HT1080 (cell line): Measurements from ENCODE around the gene MUC2. TPM values are rescaled to one million over a fixed set of nuclear protein-coding genes. Genes with fewer than 3 reads are reported as not detected.

ENCODE experiments used
- DNase-seq: peaks from one replicate; pipeline ENCODE4 v3.0.0-alpha.2; 2015; ENCODE audit warnings: low read depth
- polyA plus RNA-seq, 2 experiments: library from polyadenylated mRNA; depleted of rRNA; stranded (reverse); fragments of >200 nt; gene quantifications; 2 replicates each; pipeline ENCODE4 v1.2.3, GENCODE V29; 2015
- total RNA-seq: library from RNA; depleted of rRNA; stranded (reverse); fragments of >200 nt; shearing (Covaris generic); gene quantifications from 2 replicates; pipeline ENCODE4 v1.2.3, GENCODE V29; 2014; rRNA removed

The MUC2 gene
- total RNA-seq = not detected in 2 replicates
- not detected in 2 replicates for polyA plus RNA-seq (2015; cell fraction: cytosol; rRNA removed)
- 0.01 TPM in 1 of 2 replicates, not detected in the other for polyA plus RNA-seq (2015; cell fraction: nucleus; rRNA removed)

GRCh38 chr11:1074244-1075221, at the start of gene MUC2:
Gene MUC2 (plus strand): TSS chr11:1074874.
- DNase-seq = no peak

GRCh38 chr11:1025410-1026162, 49.1 kb upstream of the MUC2 start:
- DNase-seq = peak; percentile 26

DNA sequence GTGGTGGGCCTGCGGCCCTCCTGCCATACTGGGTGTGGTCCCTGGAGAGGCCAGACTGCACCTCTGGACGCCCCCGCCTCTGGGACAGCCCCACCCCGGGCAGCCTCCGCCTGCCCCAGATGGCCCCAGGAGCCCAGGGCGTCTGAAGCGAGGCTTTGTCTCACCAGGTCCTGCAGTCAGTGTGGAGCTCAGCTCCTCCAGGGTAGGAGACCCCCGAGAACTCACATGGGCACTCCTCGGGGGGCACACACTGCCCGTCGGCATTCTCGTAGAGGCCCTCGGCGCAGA, 48.6 kb upstream of the MUC2 start:
- DNase-seq = no peak

GRCh38 chr11:1026641-1027482, 47.8 kb upstream of the MUC2 start:
- DNase-seq = no peak

GRCh38 chr11:1027483-1028290, 47.0 kb upstream of the MUC2 start:
- no peak for DNase-seq

- no peak for DNase-seq
Observed at GRCh38 chr11:1028291-1028540, 46.5 kb upstream of the MUC2 start.

DNA sequence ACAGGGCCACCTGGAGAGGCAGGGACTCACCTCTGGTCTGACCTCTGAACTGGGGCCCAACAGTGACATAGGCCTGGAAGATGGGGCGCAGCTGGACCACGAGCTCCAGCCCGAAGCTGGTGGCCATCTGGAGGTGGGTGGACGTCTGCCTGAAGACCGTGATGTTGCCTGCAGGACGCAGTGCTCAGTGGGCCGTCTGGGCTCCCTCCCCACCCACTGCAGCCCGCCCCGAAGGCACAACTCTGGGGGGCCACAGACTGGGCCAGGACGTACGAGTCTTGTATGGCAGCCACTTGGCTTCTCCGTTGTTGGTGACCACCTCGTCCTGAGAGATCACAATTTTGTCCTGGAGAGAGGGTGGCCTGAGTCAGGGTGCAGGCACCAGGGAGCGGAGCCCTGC, 46.1 kb upstream of the MUC2 start:
- no peak for DNase-seq

DNA sequence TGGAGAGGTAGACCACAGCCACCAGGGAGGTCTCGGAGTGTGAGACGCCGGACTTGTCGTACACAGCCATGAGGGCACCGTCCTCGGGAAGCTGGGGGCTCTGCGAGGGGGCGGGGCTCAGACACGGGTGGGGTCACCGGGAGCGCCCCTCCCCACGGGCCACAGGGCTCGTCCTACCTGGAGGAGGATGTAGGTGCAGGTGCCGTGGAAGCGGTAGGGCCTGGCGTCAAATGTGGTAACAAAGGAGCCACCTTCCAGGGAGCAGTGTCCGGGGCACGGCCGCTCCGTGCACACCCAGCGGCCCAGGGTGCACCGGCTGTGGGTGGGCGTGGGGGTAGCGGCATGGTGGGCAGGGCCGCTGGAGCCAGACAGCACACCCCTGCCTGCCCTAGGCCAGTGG, 45.6 kb upstream of the MUC2 start:
- DNase-seq = no peak

- no peak for DNase-seq
Observed at GRCh38 chr11:1029654-1030053, 45.0 kb upstream of the MUC2 start.

GRCh38 chr11:1030086-1030485, 44.6 kb upstream of the MUC2 start:
- DNase-seq = no peak

DNA sequence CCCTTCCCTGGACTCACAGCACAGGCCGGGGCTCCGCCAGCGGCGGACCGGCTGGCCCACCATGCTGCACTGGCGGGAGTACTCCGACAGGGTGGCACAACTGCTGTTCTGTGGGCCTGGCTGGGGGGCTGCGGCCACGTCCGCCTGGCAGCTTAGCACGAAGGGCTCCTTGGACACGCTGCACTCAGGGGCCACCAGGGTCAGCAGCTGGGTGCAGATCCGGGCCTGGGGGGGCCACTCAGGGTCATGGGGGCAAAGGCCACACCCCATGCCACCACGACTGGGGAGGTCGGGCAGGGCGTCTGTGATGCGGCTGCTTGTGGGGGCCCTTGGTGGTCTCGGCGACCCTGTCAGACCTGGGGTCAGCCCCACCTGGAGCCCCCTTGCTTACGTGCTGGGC, 44.1 kb upstream of the MUC2 start:
- DNase-seq = no peak

DNA sequence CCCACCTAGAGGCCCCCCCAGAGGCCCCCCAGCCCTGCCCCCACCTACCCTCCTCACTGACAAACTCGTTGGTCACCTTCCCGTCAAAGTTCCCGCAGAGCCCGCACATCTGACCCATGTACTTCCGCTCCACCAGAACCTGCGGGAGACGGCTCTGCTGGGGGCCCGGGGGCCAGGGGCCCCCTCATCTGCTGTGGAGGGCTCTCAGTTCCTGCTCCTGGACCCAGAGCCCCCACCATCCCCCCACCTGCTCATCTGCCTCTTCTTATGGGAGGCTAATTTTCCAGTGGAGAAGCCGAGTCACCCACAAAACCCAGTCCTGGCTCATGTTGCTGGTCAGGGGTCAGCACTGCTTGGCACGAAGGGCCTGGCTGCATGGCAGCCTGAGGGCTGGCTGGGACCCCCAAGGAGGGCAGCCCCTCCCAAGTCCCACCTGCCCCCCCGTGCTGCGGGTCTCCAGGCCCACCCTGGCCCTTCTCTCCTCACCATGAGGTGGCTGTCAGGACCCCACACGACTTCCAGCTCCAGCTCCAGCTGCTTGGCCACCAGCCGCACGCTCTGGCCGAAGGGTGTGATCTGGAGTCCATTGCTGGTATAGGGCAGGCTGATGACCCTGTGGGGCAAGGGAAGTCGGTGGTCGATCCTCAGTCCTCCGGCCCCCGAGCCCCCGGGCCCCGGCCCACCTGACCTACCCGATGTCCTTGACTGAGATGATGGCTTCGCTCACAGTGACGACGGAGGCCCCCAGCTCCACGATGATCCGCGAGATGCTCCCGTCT, 43.4 kb upstream of the MUC2 start:
- no peak for DNase-seq

DNA sequence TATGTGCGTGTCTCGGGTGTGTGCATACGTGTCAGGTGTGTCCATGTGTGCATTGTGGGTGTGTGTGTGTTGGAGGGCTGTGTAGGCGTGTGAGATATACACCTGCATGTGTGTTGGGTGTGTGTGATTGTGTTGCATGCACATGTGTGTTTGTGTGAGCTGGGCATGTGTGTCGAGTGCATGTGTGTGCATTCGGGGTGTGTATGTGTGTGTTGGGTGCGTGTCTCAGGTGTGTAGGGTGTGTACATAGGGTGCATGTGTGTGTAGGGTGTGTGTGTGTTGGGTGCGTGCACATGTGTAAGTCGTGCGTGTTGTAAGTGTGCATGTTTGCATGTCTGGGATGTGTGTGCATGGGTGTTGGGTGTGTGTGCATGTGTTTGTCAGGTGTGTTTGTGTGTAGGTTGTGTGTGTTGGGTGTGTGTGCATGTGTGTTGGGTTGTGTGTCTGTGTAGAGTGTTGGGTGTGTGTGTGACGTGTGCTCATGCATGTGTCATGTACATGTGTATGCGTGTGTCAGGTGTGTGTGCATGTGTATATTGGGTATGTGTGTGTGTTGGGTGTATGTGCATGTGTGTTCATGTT, 42.3 kb upstream of the MUC2 start:
- DNase-seq = no peak

GRCh38 chr11:1033016-1033798, 41.5 kb upstream of the MUC2 start:
- DNase-seq = no peak

DNA sequence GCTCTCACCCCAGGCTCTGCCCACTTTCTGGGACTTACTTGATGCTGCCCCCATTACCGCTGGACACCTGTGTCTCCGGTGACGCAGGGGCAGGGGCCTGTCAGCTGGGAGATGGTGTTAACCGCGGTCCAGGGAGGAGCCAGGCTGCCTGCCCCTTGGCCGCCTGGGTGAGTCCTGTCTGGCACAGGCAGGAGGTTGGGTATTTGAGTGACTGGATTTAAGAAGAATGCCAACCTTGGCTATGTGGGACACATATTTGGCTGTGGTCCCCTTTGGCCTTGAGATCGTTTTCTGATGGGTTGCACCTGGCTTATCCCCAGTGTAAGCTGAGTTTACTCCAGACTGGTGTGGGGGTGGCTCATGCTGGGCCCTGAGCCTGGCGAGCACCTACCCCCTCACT, 40.7 kb upstream of the MUC2 start:
- no peak for DNase-seq

- no peak for DNase-seq
Observed at GRCh38 chr11:1034456-1035295, 40.0 kb upstream of the MUC2 start.

DNA sequence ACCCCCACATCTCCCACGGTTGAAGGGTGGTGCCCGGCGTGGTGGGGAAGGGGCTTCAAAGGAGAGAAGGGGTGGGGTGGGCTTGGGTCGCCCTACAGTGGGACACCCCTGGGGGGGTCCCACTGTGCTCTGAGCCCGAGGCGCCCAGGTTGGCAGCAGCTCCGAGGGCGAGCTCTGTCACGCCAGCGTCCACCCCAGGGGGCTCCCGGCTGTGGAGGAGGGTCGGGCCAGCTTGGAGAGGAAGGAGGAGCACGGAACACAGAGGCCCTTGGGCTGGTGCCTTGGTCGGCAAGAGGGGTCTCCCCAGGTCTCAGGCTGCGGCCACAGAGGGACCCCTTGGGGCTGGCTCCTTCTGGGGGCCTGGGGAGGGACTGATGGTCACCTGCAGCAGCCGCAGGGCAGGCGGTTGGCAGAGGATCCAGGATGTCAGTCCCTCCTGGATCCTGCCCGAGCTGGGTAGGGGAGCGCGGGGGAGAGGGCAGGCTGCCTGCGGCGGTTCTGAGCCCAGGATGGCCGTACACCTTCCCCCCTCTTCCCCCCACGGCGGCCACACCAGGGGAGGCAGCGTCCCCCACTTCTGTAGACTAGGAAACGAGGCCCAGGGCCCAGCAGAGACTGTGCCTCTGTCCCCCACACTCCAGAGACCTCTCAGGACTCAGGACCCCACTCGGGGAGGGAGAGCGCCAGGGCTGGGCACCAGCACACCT, 38.9 kb upstream of the MUC2 start:
- DNase-seq = no peak
